Gastroesophageal sphincter (tissue), 4 donors: ENCODE results near the gene LCP1. TPM values are rescaled to one million over a fixed set of nuclear protein-coding genes. Genes with fewer than 3 reads are reported as not detected.
A peak's percentile ranks its signal among the peaks of the same experiment; 100 is the strongest.

Experiments
- ATAC-seq: fragments of 150-250 bp; one replicate; pipeline ENCODE4 v1.9.1; 2016; ENCODE audit warnings: mild to moderate bottlenecking, moderate library complexity
- H3K27ac ChIP-seq, 4 donors: fragments of 200-600 bp; sonication (generic) in 3 of 4; 1 replicate in 3 of 4; 2 replicates in 1 of 4; pipeline ENCODE4 v1.5.1; 2016 to 2019
- H3K27me3 ChIP-seq: fragments of 200-600 bp; sonication (generic); one replicate; pipeline ENCODE4 v1.5.1; 2019
- H3K36me3 ChIP-seq, 2 donors: fragments of 200-600 bp; sonication (generic); one replicate each; pipeline ENCODE4 v1.5.1; 2019; ENCODE audit warnings: control low read depth in 1 of 2
- H3K4me1 ChIP-seq, 3 donors: fragments of 200-600 bp; sonication (generic); 1 replicate in 2 of 3; 2 replicates in 1 of 3; pipeline ENCODE4 v1.5.1; 2016 to 2019; ENCODE audit warnings: control low read depth in 2 of 3
- H3K4me3 ChIP-seq, 2 donors: fragments of 200-600 bp; sonication (generic); one replicate each; pipeline ENCODE4 v1.5.1; 2019; ENCODE audit warnings: mild to moderate bottlenecking in 1 of 2, moderate library complexity in 1 of 2
- H3K9me3 ChIP-seq, 3 donors: fragments of 200-600 bp; sonication (generic); one replicate each; pipeline ENCODE4 v1.5.1; 2017 to 2019; ENCODE audit warnings: control low read depth in 2 of 3
- EP300 ChIP-seq: sonication (generic); formaldehyde crosslinking; IDR thresholded peaks from one replicate; pipeline ENCODE4 v1.6.1; 2017; ENCODE audit warnings: antibody characterized with exemption, mild to moderate bottlenecking
- POLR2A ChIP-seq, 2 donors: fragments of 450-650 bp; IDR thresholded peaks; one replicate each; pipeline ENCODE4 v1.6.1; 2017; ENCODE audit warnings: antibody characterized with exemption in 2 of 2, mild to moderate bottlenecking in 2 of 2, moderate library complexity in 1 of 2
- POLR2AphosphoS5 ChIP-seq: sonication (generic); formaldehyde crosslinking; IDR thresholded peaks from one replicate; pipeline ENCODE4 v1.6.1; 2017; ENCODE audit warnings: antibody characterized with exemption
- WGBS, 2 donors: methylation state at CpG; one replicate each; pipeline ENCODE4 v1.1.5; 2018; ENCODE audit warnings: low coverage in 1 of 2; 5-methylcytosine and 5-hydroxymethylcytosine counted together
- total RNA-seq, 4 donors: library from RNA; depleted of rRNA; stranded (reverse); fragments of >200 nt; gene quantifications; one replicate each; pipeline ENCODE4 v1.1.0, GENCODE V29; 2016
- TF ChIP-seq, protein P1 (sequence below), 4 experiments: fragments of 200-600 bp in 2 of 4; fragments of 450-650 bp in 2 of 4; sonication (generic) in 1 of 4; IDR thresholded peaks; one replicate each; pipeline ENCODE4 v1.5.1; 2017 to 2019; ENCODE audit warnings: antibody characterized with exemption in 4 of 4, mild to moderate bottlenecking in 2 of 4, moderate library complexity in 2 of 4

LCP1 gene
- total RNA-seq, 4 donors from 2014 or later: 9.0 to 48.9 (median 27.8) TPM

DNA sequence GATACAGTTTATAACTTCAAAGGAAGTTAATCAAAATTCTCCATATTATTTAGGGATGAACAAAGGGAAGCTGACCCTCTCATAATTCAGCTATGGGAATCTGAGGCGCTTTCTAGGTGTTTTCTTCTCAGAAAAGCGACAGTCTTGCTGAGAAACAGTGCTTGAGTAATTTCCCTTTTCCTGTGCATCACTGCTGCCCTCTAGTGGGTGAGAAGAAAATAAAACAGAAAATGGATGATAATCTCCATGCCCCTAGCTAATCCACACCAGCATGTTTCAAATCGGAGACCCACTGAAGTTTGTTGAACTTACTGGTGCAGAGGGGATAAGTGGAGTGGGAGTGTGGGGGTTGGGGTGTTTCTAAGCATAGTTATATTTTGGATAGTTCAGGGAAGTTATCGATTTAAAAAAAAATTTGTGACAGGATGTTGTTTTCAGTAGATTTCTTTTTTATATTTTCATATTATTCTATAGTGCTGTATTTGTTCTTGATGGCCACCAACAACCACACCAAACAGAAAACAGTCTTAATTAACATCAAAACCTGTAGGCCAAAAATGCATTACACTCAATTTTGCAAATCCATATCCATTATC, 21.4 kb downstream of the LCP1 start:
- Histone ChIP-seq H3K27me3 (no peaks in the 10 kb centered on the region), H3K36me3 (no peaks in the 10 kb centered on the region), H3K27ac (no peak overlapping the region), H3K4me3 (no peak overlapping the region), H3K4me1 (no peaks in the 10 kb centered on the region), H3K9me3 (no peaks in the 10 kb centered on the region)
- no peak for ATAC-seq
- 14 to 38% methylated on average over 4 of the region's 4 CpGs for WGBS, 2 donors
- TF ChIP-seq, protein P1, sequence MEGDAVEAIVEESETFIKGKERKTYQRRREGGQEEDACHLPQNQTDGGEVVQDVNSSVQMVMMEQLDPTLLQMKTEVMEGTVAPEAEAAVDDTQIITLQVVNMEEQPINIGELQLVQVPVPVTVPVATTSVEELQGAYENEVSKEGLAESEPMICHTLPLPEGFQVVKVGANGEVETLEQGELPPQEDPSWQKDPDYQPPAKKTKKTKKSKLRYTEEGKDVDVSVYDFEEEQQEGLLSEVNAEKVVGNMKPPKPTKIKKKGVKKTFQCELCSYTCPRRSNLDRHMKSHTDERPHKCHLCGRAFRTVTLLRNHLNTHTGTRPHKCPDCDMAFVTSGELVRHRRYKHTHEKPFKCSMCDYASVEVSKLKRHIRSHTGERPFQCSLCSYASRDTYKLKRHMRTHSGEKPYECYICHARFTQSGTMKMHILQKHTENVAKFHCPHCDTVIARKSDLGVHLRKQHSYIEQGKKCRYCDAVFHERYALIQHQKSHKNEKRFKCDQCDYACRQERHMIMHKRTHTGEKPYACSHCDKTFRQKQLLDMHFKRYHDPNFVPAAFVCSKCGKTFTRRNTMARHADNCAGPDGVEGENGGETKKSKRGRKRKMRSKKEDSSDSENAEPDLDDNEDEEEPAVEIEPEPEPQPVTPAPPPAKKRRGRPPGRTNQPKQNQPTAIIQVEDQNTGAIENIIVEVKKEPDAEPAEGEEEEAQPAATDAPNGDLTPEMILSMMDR (IDR thresholded peaks at IDR 0.05): peak; percentile 49 to 74 (median 60)
- no peak for TF ChIP-seq POLR2A (IDR thresholded peaks at IDR 0.05)

DNA sequence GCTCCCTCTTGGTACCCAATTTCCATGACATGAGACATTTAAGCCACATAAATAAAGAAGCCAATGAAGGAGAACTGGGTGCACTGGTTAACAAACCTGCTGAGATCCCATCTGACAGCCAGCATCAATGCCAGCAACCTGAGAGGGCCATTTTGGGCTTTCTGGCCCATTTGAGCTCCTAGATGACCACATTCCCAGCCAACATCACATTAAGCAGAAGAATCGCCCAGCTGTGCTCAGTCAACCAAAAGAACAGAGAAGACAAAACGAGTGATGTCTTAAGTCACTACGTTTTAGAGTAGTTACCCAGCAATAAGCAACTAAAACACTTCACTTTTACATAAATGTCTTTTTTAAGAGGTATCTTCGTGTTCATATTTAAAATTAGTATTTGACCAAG, 21.9 kb downstream of the LCP1 start:
- WGBS, 2 donors: 67 to 68% methylated on average over 4 of the region's 4 CpGs

DNA sequence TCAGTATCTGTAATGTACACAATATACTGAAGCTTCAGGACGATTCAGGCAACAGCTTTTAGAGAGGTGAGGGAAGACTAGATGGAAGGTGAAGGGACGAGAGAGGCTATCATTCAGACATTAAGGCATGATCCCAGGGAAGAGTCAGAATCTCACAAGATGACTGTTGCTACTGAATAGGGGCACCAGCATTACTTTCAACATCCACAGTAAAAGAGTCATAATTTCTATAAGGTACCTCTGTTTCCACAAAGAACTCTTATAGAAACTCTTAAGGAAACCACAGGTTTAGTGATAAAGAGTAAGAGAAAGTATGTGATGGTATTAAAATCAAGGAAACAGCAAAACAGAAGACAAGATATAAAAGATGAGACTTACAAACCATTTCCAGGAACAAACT, 23.0 kb downstream of the LCP1 start:
- no peak overlapping the region for H3K4me3 ChIP-seq
- ATAC-seq: no peak
- no peaks in the 10 kb centered on the region for H3K9me3 ChIP-seq
- H3K4me1 ChIP-seq: no peaks in the 10 kb centered on the region
- no peak overlapping the region for H3K27ac ChIP-seq
- TF ChIP-seq EP300 (no peak), POLR2A (IDR thresholded peaks at IDR 0.05) (no peak), POLR2AphosphoS5 (no peak)
- TF ChIP-seq, protein P1 (IDR thresholded peaks at IDR 0.05): no peak
- WGBS, 2 donors: 76 to 81% methylated on average over 2 of the region's 2 CpGs
- H3K27me3 ChIP-seq: no peaks in the 10 kb centered on the region
- H3K36me3 ChIP-seq: no peaks in the 10 kb centered on the region

More for the DNA sequence above, 21.9 kb downstream of the LCP1 start:
- H3K4me1 ChIP-seq: no peaks in the 10 kb centered on the region
- no peak overlapping the region for H3K27ac ChIP-seq
- no peaks in the 10 kb centered on the region for H3K9me3 ChIP-seq
- no peak for ATAC-seq
- H3K36me3 ChIP-seq: no peaks in the 10 kb centered on the region
- no peaks in the 10 kb centered on the region for H3K27me3 ChIP-seq
- no peak for TF ChIP-seq POLR2AphosphoS5
- TF ChIP-seq, protein P1 (IDR thresholded peaks at IDR 0.05): no peak
- no peak for TF ChIP-seq POLR2A (IDR thresholded peaks at IDR 0.05)
- TF ChIP-seq EP300: no peak
- no peak overlapping the region for H3K4me3 ChIP-seq

DNA sequence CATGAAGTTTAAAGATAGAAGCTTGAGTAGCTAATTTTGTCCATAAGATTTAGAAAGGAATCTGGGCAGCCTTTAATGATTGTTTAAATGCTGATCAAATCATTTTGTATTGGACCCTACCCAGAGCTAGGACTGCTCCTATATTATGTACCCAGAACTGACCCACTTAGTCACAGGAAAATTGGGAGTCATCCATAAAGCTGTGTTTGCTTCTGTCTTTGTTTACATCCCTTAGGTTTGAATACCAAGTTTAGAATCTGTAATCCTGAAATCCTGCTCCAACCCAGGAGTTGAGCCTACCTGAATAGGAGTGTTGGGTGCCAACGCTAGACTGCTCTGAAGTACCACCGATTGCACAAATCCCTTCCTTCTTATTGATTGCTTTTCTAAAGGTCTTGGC, 23.8 kb downstream of the LCP1 start:
- no peaks in the 10 kb centered on the region for H3K9me3 ChIP-seq
- H3K27ac ChIP-seq: no peak overlapping the region
- H3K36me3 ChIP-seq: no peaks in the 10 kb centered on the region
- WGBS, 2 donors: 63 to 93% methylated on average over 2 of the region's 2 CpGs
- no peaks in the 10 kb centered on the region for H3K4me1 ChIP-seq
- ATAC-seq: no peak
- H3K27me3 ChIP-seq: no peaks in the 10 kb centered on the region
- no peak overlapping the region for H3K4me3 ChIP-seq
- TF ChIP-seq POLR2A (IDR thresholded peaks at IDR 0.05) (no peak), EP300 (no peak), POLR2AphosphoS5 (no peak)
- TF ChIP-seq, protein P1 (IDR thresholded peaks at IDR 0.05): no peak

DNA sequence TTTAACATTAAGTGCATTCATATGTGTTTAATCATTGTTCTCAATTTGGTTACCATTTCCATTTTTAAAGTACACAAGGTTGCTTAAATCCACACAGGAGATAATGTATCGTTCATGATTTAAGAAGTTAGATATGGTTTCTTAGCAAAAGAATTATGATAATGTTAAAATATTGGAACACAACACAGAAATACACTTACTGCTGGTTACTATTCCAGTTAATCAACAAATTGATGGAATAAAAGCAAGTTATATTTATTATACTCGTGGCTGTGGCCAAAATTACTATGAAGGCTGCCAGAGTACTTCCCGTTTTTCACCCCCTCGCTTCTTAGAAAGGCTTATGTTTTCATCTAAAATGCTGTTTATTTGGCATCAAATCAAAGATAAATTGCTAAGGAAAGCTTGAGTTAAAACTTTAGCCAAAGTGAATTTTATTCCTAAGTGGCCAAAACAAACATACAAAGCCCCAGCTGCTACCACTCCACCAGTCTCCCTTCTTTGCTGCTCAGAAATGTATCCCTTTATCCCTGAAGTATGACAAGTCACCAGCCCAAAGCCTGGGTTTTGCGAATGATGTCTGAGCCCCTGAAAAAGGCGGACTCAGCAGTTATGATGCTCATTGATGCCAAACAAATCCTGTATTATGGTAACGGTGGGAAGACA, 27.7 kb downstream of the LCP1 start:
- no peak overlapping the region for H3K4me3 ChIP-seq

More for the DNA sequence above, 27.7 kb downstream of the LCP1 start:
- WGBS, 2 donors: 28 to 64% methylated on average over 4 to 7 of the region's 7 CpGs
- ATAC-seq: no peak
- TF ChIP-seq POLR2A (IDR thresholded peaks at IDR 0.05): no peak
- TF ChIP-seq POLR2AphosphoS5: no peak
- no peak for TF ChIP-seq EP300
- TF ChIP-seq, protein P1 (IDR thresholded peaks at IDR 0.05): no peak
- Histone ChIP-seq H3K27me3 (no peaks in the 10 kb centered on the region), H3K9me3 (no peaks in the 10 kb centered on the region), H3K4me1 (no peaks in the 10 kb centered on the region), H3K36me3 (no peaks in the 10 kb centered on the region), H3K27ac (no peak overlapping the region)
